ENCODE measurements around the gene FEV.

The FEV gene

GRCh38 chr2:218990052-218990451, 5.1 kb upstream of the FEV start:
- Mint-ChIP-seq H3K27me3 (ENCODE audit: low read depth, poor library complexity) (peaks cover 99% of the 10 kb centered on the region), H3K4me3 (no peak overlapping the region), H3K4me1 (no peaks in the 10 kb centered on the region), H3K27ac (no peak overlapping the region), H3K36me3 (ENCODE audit: low read depth) (no peaks in the 10 kb centered on the region), H3K9me3 (peaks cover 4% of the 10 kb centered on the region)
- TF ChIP-seq, protein P1, sequence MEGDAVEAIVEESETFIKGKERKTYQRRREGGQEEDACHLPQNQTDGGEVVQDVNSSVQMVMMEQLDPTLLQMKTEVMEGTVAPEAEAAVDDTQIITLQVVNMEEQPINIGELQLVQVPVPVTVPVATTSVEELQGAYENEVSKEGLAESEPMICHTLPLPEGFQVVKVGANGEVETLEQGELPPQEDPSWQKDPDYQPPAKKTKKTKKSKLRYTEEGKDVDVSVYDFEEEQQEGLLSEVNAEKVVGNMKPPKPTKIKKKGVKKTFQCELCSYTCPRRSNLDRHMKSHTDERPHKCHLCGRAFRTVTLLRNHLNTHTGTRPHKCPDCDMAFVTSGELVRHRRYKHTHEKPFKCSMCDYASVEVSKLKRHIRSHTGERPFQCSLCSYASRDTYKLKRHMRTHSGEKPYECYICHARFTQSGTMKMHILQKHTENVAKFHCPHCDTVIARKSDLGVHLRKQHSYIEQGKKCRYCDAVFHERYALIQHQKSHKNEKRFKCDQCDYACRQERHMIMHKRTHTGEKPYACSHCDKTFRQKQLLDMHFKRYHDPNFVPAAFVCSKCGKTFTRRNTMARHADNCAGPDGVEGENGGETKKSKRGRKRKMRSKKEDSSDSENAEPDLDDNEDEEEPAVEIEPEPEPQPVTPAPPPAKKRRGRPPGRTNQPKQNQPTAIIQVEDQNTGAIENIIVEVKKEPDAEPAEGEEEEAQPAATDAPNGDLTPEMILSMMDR (IDR thresholded peaks at IDR 0.05), result no peak
- DNase-seq, result no peak

DNA sequence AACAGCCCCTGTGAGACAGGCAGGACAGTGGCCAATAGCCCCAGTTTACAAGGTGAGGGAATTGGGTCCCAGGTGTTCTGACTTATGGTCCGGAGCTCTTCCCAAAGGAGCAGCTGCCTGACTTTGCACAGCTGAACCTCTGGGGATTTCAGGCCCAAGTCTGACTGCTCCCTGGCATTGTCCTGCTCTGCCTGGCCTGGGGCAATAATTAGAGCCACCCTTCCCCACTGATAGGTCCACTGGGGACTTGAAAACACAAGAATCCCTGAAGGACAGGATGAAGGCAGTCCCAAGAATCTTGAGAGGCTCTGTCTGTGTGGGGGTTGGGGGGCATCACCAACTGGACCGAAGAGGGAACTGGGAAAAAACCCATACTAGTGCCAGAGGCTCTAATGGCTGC, 3.7 kb upstream of the FEV start:
- DNase-seq, result no peak
- Mint-ChIP-seq H3K36me3 (ENCODE audit: low read depth) (no peaks in the 10 kb centered on the region), H3K27me3 (ENCODE audit: low read depth, poor library complexity) (peaks cover 98% of the 10 kb centered on the region), H3K9me3 (peaks cover 4% of the 10 kb centered on the region), H3K4me3 (no peak overlapping the region), H3K27ac (no peak overlapping the region), H3K4me1 (peaks cover 5% of the 10 kb centered on the region)
- TF ChIP-seq, protein P1 (IDR thresholded peaks at IDR 0.05), result no peak

GRCh38 chr2:218988164-218988563, 3.2 kb upstream of the FEV start:
- Mint-ChIP-seq H3K9me3 (peaks cover 4% of the 10 kb centered on the region), H3K4me3 (no peak overlapping the region), H3K4me1 (peaks cover 5% of the 10 kb centered on the region), H3K27ac (no peak overlapping the region), H3K27me3 (ENCODE audit: low read depth, poor library complexity) (peaks cover 99% of the 10 kb centered on the region), H3K36me3 (ENCODE audit: low read depth) (no peaks in the 10 kb centered on the region)
- no peak for DNase-seq
- TF ChIP-seq, protein P1 (IDR thresholded peaks at IDR 0.05), result no peak

DNA sequence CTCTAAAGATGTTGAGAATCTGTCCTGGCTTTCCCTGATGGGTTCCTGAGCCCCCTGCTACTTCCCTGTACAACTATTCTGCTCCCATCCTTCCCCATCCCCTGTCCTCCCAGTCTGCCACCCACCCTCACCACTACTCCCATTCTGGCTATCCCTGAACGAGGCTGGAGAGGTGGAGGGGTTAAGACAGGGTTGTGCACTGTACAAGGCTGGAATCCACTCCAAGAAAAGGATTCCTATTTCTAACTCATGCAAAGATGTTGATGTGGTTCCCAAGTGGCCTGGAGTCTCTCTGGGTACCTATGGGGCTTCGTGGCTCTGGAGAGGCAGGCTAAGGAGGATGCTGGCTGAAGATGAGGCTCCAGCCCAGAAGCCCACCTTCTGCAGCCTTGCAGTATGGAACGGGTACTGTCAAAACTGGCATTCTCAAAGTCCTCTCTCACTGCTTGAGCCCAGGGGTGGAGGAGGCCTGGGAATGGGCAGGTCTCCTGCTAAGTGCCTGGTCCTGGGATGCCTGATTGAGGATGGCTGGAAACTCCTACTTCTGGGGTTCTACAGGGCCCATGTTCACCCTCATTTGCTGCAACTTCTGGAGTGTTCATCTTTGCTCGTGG, 1.3 kb upstream of the FEV start:
- Mint-ChIP-seq H3K4me3 (peak overlapping the region; percentile 32), H3K27ac (no peak overlapping the region), H3K4me1 (peaks cover 6% of the 10 kb centered on the region), H3K27me3 (ENCODE audit: low read depth, poor library complexity) (peaks cover 99% of the 10 kb centered on the region), H3K36me3 (ENCODE audit: low read depth) (no peaks in the 10 kb centered on the region), H3K9me3 (no peaks in the 10 kb centered on the region)
- TF ChIP-seq, protein P1 (IDR thresholded peaks at IDR 0.05), result no peak
- no peak for DNase-seq

- H3K4me1 Mint-ChIP-seq, result peaks cover 11% of the 10 kb centered on the region
- peak overlapping the region; percentile 32 for H3K4me3 Mint-ChIP-seq
- H3K36me3 Mint-ChIP-seq (ENCODE audit: low read depth), result no peaks in the 10 kb centered on the region
- TF ChIP-seq, protein P1 (IDR thresholded peaks at IDR 0.05), result no peak
- no peak for DNase-seq
- H3K27ac Mint-ChIP-seq, result no peak overlapping the region
- no peaks in the 10 kb centered on the region for H3K9me3 Mint-ChIP-seq
- peaks cover 99% of the 10 kb centered on the region for H3K27me3 Mint-ChIP-seq (ENCODE audit: low read depth, poor library complexity)
Measured at GRCh38 chr2:218985325-218986091, 524 bp upstream of the FEV start.

All from nephron progenitor cell (in vitro differentiated cells).